OCI-LY3 (cell line): ENCODE data around the gene SIL1.

Experiments
- CTCF ChIP-seq: fragments of 200-600, 300-600 bp; sonication (generic); IDR thresholded peaks from 2 replicates; pipeline ENCODE4 v1.5.1; 2014; ENCODE audit warnings: antibody characterized with exemption, low read length, low read depth
- EZH2phosphoT487 ChIP-seq: fragments of 200-600 bp; shearing (Covaris generic); IDR thresholded peaks from 2 replicates; pipeline ENCODE4 v1.6.1; 2018; ENCODE audit warnings: antibody characterized with exemption, mixed run types, low read depth

GRCh38 chr5:138949988-138950387 lies 248.2 kb downstream of the SIL1 start:
- TF ChIP-seq CTCF = no peak
- no peak for TF ChIP-seq EZH2phosphoT487
